HEK293 (cell line): ENCODE measurements around the gene FSTL4.

Source experiments
- TCF7L2 ChIP-seq: IDR thresholded peaks from 2 replicates; pipeline ENCODE4 v1.6.1; 2011; ENCODE audit warnings: low read depth, mild to moderate bottlenecking, inconsistent platforms, low read length, moderate library complexity, borderline replicate concordance
- ZNF114 ChIP-seq: fragments of 450-650 bp; formaldehyde crosslinking; IDR thresholded peaks from 2 replicates; pipeline ENCODE4 v1.5.0; 2017; ENCODE audit warnings: missing biosample characterization, missing genetic modification characterization
- ZNF561 ChIP-seq: fragments of 450-650 bp; IDR thresholded peaks from 2 replicates; pipeline ENCODE4 v1.5.1; 2018; ENCODE audit warnings: missing biosample characterization, missing genetic modification characterization, borderline replicate concordance

GRCh38 chr5:133332439-133333024 lies 279.8 kb downstream of the FSTL4 start:
- TF ChIP-seq ZNF114 (tag by site-specific recombination) (no peak), ZNF561 (no peak), TCF7L2 (no peak)
